ENCODE results near the gene SPRED2. TPM values are rescaled to one million over a fixed set of nuclear protein-coding genes. Genes with fewer than 3 reads are reported as not detected.

The SPRED2 gene
- total and polyA plus RNA-seq, 4 donors, result 6.7 to 7.5 (median 7.1) TPM

DNA sequence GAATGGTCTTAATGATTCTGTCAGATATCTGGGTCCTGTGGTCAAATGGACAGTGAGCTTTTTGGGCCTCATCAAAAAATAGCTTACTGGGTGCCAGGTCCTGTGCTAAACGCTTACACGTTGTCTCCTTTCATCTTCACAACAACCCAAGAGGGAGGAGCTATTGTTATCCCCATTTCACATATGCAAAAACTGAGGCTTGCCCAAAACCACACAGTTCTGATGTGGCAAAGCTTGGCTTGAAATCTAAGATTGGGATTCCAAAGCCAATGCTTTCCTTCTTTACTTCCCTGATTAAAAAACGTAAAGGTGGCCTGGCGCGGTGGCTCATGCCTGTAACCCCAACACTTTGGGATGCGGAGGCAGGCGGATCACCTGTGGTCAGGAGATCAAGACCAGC, 135.4 kb downstream of the SPRED2 start:
- Histone ChIP-seq H3K9ac (ENCODE audit: low read depth in 1 of 2, low read length in 2 of 2) (no peak overlapping the region), H3K9me3 (ENCODE audit: control insufficient read depth in 4 of 4, low read length in 3 of 4) (no peaks in the 10 kb centered on the region), H3K27me3 (ENCODE audit: control insufficient read depth in 4 of 4, insufficient read depth in 4 of 4, low read length in 3 of 4) (no peaks in the 10 kb centered on the region), H3K27ac (ENCODE audit: low read depth in 1 of 2, low read length in 2 of 2) (no peak overlapping the region), H3K4me1 (ENCODE audit: control insufficient read depth in 4 of 4, insufficient read depth in 4 of 4, low read length in 3 of 4) (peaks cover 0 to 2% (median 0%) of the 10 kb centered on the region in 4 donors), H3K36me3 (ENCODE audit: control insufficient read depth in 4 of 4, insufficient read depth in 3 of 4, low read depth in 1 of 4, low read length in 3 of 4) (no peaks in the 10 kb centered on the region), H3K4me3 (ENCODE audit: low read depth in 1 of 3, low read length in 3 of 3) (no peak overlapping the region)
- WGBS, result 96% methylated on average over 7 of the region's 7 CpGs
- DNase-seq (ENCODE audit: low spot score), result no peak
- no peak for TF ChIP-seq ATF3 (IDR thresholded peaks at IDR 0.05)

GRCh38 chr2:65294701-65295100, 137.7 kb downstream of the SPRED2 start:
- no peak overlapping the region for H3K4me3 ChIP-seq (ENCODE audit: low read depth in 1 of 3, low read length in 3 of 3)
- H3K9me3 ChIP-seq (ENCODE audit: control insufficient read depth in 4 of 4, low read length in 3 of 4), result no peaks in the 10 kb centered on the region
- no peak for DNase-seq (ENCODE audit: low spot score)
- H3K9ac ChIP-seq (ENCODE audit: low read depth in 1 of 2, low read length in 2 of 2), result no peak overlapping the region
- WGBS, result 77% methylated on average over 6 of the region's 6 CpGs
- H3K4me1 ChIP-seq (ENCODE audit: control insufficient read depth in 4 of 4, insufficient read depth in 4 of 4, low read length in 3 of 4), result no peaks in the 10 kb centered on the region
- no peak for TF ChIP-seq HNF4G (IDR thresholded peaks at IDR 0.05)
- no peak overlapping the region for H3K27ac ChIP-seq (ENCODE audit: low read depth in 1 of 2, low read length in 2 of 2)
- H3K27me3 ChIP-seq (ENCODE audit: control insufficient read depth in 4 of 4, insufficient read depth in 4 of 4, low read length in 3 of 4), result no peaks in the 10 kb centered on the region
- H3K36me3 ChIP-seq (ENCODE audit: control insufficient read depth in 4 of 4, insufficient read depth in 3 of 4, low read depth in 1 of 4, low read length in 3 of 4), result no peaks in the 10 kb centered on the region

DNA sequence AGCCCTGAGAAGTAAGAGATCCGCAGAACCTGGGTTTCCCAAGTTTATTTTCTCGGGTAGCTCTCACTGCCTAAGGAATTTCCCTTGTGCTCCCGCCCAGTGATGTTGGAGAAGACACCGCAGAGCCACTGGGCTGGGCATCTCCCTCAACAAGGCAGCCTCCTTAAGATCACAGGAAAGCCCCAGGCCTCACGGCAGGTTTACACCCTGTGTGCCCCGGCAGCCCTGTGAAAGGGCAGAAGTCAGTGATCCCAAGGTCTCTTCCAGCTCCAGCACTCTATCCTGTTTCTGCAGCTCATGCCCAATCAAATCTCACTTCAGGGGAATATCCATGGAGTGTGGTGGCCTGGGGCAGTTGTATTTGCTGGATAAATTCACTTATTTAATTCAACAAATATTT, 138.3 kb downstream of the SPRED2 start:
- TF ChIP-seq NR2F2 (IDR thresholded peaks at IDR 0.05) (no peak), FOXA2 (IDR thresholded peaks at IDR 0.05) (no peak), RXRA (IDR thresholded peaks at IDR 0.05) (no peak), RAD21 (IDR thresholded peaks at IDR 0.05) (no peak), REST (IDR thresholded peaks at IDR 0.05) (no peak), EGR1 (IDR thresholded peaks at IDR 0.05; ENCODE audit: low read depth in 2 of 2) (no peak), GABPA (IDR thresholded peaks at IDR 0.05 in 1 of 2, conservative IDR thresholded peaks at IDR 0.05 in 1 of 2) (no peak), HNF4A (conservative IDR thresholded peaks at IDR 0.05) (no peak), ATF3 (IDR thresholded peaks at IDR 0.05) (no peak), HNF4G (IDR thresholded peaks at IDR 0.05) (no peak), SP1 (IDR thresholded peaks at IDR 0.05) (no peak), YY1 (IDR thresholded peaks at IDR 0.05) (no peak), FOXA1 (IDR thresholded peaks at IDR 0.05) (no peak), TAF1 (conservative IDR thresholded peaks at IDR 0.05) (no peak)
- TF ChIP-seq, protein P1, sequence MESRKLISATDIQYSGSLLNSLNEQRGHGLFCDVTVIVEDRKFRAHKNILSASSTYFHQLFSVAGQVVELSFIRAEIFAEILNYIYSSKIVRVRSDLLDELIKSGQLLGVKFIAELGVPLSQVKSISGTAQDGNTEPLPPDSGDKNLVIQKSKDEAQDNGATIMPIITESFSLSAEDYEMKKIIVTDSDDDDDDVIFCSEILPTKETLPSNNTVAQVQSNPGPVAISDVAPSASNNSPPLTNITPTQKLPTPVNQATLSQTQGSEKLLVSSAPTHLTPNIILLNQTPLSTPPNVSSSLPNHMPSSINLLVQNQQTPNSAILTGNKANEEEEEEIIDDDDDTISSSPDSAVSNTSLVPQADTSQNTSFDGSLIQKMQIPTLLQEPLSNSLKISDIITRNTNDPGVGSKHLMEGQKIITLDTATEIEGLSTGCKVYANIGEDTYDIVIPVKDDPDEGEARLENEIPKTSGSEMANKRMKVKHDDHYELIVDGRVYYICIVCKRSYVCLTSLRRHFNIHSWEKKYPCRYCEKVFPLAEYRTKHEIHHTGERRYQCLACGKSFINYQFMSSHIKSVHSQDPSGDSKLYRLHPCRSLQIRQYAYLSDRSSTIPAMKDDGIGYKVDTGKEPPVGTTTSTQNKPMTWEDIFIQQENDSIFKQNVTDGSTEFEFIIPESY (IDR thresholded peaks at IDR 0.05), result no peak
- TF ChIP-seq, protein P2, sequence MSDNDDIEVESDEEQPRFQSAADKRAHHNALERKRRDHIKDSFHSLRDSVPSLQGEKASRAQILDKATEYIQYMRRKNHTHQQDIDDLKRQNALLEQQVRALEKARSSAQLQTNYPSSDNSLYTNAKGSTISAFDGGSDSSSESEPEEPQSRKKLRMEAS (IDR thresholded peaks at IDR 0.05), result no peak
- 74% methylated on average over 6 of the region's 6 CpGs for WGBS

More for the DNA sequence above, 138.3 kb downstream of the SPRED2 start:
- H3K4me1 ChIP-seq (ENCODE audit: control insufficient read depth in 4 of 4, insufficient read depth in 4 of 4, low read length in 3 of 4), result no peaks in the 10 kb centered on the region
- H3K27ac ChIP-seq (ENCODE audit: low read depth in 1 of 2, low read length in 2 of 2), result no peak overlapping the region
- no peak overlapping the region for H3K4me3 ChIP-seq (ENCODE audit: low read depth in 1 of 3, low read length in 3 of 3)
- DNase-seq (ENCODE audit: low spot score), result no peak
- H3K27me3 ChIP-seq (ENCODE audit: control insufficient read depth in 4 of 4, insufficient read depth in 4 of 4, low read length in 3 of 4), result no peaks in the 10 kb centered on the region
- no peaks in the 10 kb centered on the region for H3K36me3 ChIP-seq (ENCODE audit: control insufficient read depth in 4 of 4, insufficient read depth in 3 of 4, low read depth in 1 of 4, low read length in 3 of 4)
- H3K9ac ChIP-seq (ENCODE audit: low read depth in 1 of 2, low read length in 2 of 2), result no peak overlapping the region
- H3K9me3 ChIP-seq (ENCODE audit: control insufficient read depth in 4 of 4, low read length in 3 of 4), result no peaks in the 10 kb centered on the region
